ENCODE results near the gene LACC1. TPM values are rescaled to one million over a fixed set of nuclear protein-coding genes. Genes with fewer than 3 reads are reported as not detected.

The LACC1 gene
- total RNA-seq (2014; rRNA removed; shearing (Covaris generic)) = 3.4 and 8.5 TPM in 2 replicates

DNA sequence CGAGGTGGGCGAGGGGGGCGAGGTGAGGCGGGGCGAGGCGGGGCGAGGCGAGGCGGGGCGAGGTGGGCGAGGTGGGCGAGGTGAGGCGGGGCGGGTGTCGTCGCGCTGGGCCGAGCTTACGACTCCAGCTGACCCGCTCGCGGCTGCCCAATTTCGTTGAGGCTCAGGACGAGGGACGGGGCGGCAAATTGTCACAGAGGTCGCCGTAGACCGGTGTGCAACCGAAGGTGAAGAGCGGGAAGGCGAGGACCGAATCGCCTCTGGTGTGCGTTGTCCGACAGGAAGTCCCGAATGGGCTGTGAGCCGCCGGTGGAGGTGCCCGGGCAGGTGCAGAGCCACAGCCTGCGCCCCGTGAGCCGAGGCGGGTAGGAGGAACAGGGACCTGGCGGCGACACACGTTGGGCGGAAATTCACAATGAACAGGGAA lies at the start of gene LACC1:
Gene LACC1 (plus strand): TSS at position 150 of the 427 bp plus-strand sequence. CDS start 1,082 bp downstream, outside the sequence.
- peaks cover 4% of the 10 kb centered on the region for H3K36me3 ChIP-seq

GRCh38 chr13:43830497-43830881 lies 49.2 kb upstream of the LACC1 start:
- no peak overlapping the region for H3K27ac ChIP-seq
- H3K9me3 ChIP-seq (replicated peaks) = no peaks in the 10 kb centered on the region
- H3K27me3 ChIP-seq (replicated peaks) = no peaks in the 10 kb centered on the region
- no peaks in the 10 kb centered on the region for H3K4me1 ChIP-seq (replicated peaks)
- no peak for DNase-seq (ENCODE audit: low read depth in 1 of 2, low spot score in 2 of 2)
- H3K4me3 ChIP-seq = no peak overlapping the region
- no peaks in the 10 kb centered on the region for H3K36me3 ChIP-seq

More for the DNA sequence above, at the start of gene LACC1:
- H3K27me3 ChIP-seq (replicated peaks) = no peaks in the 10 kb centered on the region
- peak within 1 kb of the TSS; percentile 96 for H3K27ac ChIP-seq
- no peaks in the 10 kb centered on the region for H3K9me3 ChIP-seq (replicated peaks)
- DNase-seq (ENCODE audit: low read depth in 1 of 2, low spot score in 2 of 2) = peak in 1 of 2 experiments; percentile 10
- peak within 1 kb of the TSS; percentile 78 for H3K4me3 ChIP-seq
- peaks cover 10% of the 10 kb centered on the region for H3K4me1 ChIP-seq (replicated peaks)

GRCh38 chr13:43831088-43831487 lies 48.6 kb upstream of the LACC1 start:
- H3K27ac ChIP-seq = no peak overlapping the region
- DNase-seq (ENCODE audit: low read depth in 1 of 2, low spot score in 2 of 2) = no peak
- no peaks in the 10 kb centered on the region for H3K36me3 ChIP-seq
- no peaks in the 10 kb centered on the region for H3K4me1 ChIP-seq (replicated peaks)
- H3K9me3 ChIP-seq (replicated peaks) = no peaks in the 10 kb centered on the region
- no peak overlapping the region for H3K4me3 ChIP-seq
- no peaks in the 10 kb centered on the region for H3K27me3 ChIP-seq (replicated peaks)

- no peak overlapping the region for H3K4me3 ChIP-seq
- DNase-seq (ENCODE audit: low read depth in 1 of 2, low spot score in 2 of 2) = no peak
- H3K4me1 ChIP-seq (replicated peaks) = no peaks in the 10 kb centered on the region
- H3K9me3 ChIP-seq (replicated peaks) = no peaks in the 10 kb centered on the region
- no peaks in the 10 kb centered on the region for H3K27me3 ChIP-seq (replicated peaks)
- no peaks in the 10 kb centered on the region for H3K36me3 ChIP-seq
- H3K27ac ChIP-seq = no peak overlapping the region
These were observed 44.0 kb upstream of the LACC1 start for GRCh38 chr13:43835701-43836100.

GRCh38 chr13:43838909-43839308 lies 40.8 kb upstream of the LACC1 start:
- H3K27ac ChIP-seq = no peak overlapping the region
- DNase-seq (ENCODE audit: low read depth in 1 of 2, low spot score in 2 of 2) = no peak
- no peaks in the 10 kb centered on the region for H3K9me3 ChIP-seq (replicated peaks)
- no peaks in the 10 kb centered on the region for H3K36me3 ChIP-seq
- no peaks in the 10 kb centered on the region for H3K4me1 ChIP-seq (replicated peaks)
- H3K27me3 ChIP-seq (replicated peaks) = no peaks in the 10 kb centered on the region
- no peak overlapping the region for H3K4me3 ChIP-seq

DNA sequence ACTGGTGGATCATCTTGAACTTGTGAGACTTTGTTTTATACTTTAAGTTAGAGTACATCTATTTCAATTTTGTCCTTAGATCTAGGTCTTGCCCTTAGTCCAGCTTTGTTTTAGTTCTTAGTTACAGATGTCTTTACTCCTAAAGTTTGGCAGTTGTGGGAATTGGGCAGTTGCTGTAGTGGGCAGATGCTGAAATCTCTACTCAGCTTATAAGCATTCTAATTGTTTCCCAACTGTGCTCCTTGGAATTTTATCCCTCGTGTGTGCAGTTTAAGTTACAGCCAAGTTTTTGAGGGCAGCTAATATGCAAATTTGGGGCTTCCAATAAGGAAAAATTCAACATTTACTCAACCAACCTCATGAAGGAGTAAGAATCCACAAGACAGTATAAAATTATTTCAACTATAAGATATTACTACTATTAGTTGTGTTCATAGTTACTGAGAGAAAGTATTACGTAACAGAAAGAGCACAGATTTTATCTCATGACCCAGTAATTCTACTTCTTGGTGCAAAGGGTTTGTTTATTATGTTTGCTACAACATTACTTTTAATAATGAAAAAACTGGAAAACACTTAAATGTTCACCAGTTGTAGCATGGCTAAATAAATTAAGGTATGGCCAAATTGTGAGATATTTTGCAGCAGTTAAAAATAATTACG lies 33.1 kb upstream of the LACC1 start:
- Histone ChIP-seq H3K4me1 (replicated peaks) (no peaks in the 10 kb centered on the region), H3K36me3 (no peaks in the 10 kb centered on the region), H3K9me3 (replicated peaks) (no peaks in the 10 kb centered on the region; the same call in 1 of the 2 replicates), H3K27me3 (replicated peaks) (no peaks in the 10 kb centered on the region), H3K4me3 (no peak overlapping the region), H3K27ac (no peak overlapping the region)
- DNase-seq (ENCODE audit: low read depth in 1 of 2, low spot score in 2 of 2) = no peak

DNA sequence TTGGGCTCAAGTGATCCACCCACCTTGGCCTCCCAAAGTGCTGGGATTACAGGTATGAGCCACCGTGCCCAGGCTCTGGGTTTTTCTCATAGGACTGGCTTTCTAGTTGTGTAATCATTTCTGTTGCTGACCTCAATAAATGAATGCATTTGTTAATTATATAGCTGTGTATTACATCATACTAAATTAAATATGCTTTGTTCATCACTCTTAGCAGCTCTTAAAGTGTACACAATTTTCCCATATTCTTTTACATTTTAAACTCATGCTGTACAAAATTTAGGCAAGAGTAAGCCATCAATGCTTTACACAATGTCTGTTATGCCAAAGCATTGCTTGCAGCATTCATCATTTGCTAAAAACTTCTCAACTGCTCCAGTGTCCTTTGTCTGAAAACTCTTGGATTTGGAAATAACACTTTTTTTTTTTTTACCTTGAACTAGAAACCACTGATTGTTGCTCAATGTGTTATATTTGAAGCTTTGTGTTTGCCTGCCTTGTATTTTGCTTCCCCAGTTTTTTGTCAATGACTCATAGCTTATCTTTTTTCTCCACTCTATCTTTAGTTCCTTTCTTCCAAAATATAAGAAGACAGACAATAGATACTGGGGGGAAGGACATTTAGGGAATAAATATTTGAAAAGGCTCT lies 31.6 kb upstream of the LACC1 start:
- Histone ChIP-seq H3K4me1 (replicated peaks) (no peaks in the 10 kb centered on the region), H3K9me3 (replicated peaks) (no peaks in the 10 kb centered on the region; the same call in none of the 2 replicates), H3K4me3 (no peak overlapping the region), H3K36me3 (no peaks in the 10 kb centered on the region), H3K27ac (no peak overlapping the region), H3K27me3 (replicated peaks) (no peaks in the 10 kb centered on the region)
- peak in 1 of 2 experiments; percentile 5 for DNase-seq (ENCODE audit: low read depth in 1 of 2, low spot score in 2 of 2)

- Histone ChIP-seq H3K36me3 (no peaks in the 10 kb centered on the region), H3K4me1 (replicated peaks) (no peaks in the 10 kb centered on the region), H3K9me3 (replicated peaks) (peaks cover 2% of the 10 kb centered on the region), H3K4me3 (no peak overlapping the region), H3K27me3 (replicated peaks) (no peaks in the 10 kb centered on the region), H3K27ac (no peak overlapping the region)
- DNase-seq (ENCODE audit: low read depth in 1 of 2, low spot score in 2 of 2) = no peak
These were observed 28.8 kb upstream of the LACC1 start for GRCh38 chr13:43850873-43851272.

DNA sequence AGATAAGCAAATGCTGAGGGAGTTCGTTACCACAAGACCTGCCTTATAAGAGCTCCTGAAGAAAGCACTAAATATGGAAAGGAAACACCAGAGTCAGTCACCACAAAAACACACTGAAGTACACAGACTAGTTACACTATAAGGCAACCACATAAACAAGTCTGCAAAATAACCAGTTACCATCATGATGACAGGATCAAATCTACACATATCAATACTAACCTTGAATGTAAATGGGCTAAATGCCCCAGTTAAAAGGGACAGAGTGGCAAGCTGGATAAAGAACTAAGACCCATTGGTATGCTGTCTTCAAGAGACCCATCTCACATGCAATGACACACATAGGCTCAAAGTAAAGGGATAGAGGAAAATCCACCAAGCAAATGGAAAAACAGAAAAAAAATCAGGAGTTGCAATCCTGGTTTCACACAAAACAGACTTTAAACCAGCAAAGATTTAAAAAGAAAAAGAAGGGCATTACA lies 26.7 kb upstream of the LACC1 start:
- H3K9me3 ChIP-seq (replicated peaks) = peaks cover 2% of the 10 kb centered on the region
- H3K27me3 ChIP-seq (replicated peaks) = no peaks in the 10 kb centered on the region
- H3K36me3 ChIP-seq = no peaks in the 10 kb centered on the region
- H3K4me1 ChIP-seq (replicated peaks) = no peaks in the 10 kb centered on the region
- no peak for DNase-seq (ENCODE audit: low read depth in 1 of 2, low spot score in 2 of 2)
- no peak overlapping the region for H3K4me3 ChIP-seq
- no peak overlapping the region for H3K27ac ChIP-seq

DNA sequence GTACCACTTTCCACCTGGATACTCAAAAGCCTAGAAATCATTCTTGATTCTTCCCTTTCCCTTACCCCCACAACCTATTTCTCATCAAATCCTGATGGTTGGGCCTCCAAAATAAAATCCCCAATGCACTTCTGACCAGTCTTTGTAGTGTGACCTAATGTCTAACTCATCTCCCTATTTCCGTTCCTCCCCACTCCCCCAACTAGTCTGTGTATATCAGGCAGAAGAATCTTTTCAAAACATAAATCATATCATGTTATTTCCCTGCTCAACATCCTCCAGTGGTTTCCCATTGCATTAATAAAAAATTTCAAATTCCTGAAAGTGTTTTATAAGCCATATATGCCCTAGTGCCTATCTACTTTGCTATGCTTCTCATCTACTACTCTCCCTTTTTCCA lies 17.8 kb upstream of the LACC1 start:
- H3K4me3 ChIP-seq = no peak overlapping the region
- H3K27me3 ChIP-seq (replicated peaks) = no peaks in the 10 kb centered on the region
- no peaks in the 10 kb centered on the region for H3K9me3 ChIP-seq (replicated peaks)
- H3K4me1 ChIP-seq (replicated peaks) = peaks cover 5% of the 10 kb centered on the region; the same call in 1 of the 2 replicates
- H3K27ac ChIP-seq = no peak overlapping the region
- H3K36me3 ChIP-seq = no peaks in the 10 kb centered on the region
- no peak for DNase-seq (ENCODE audit: low read depth in 1 of 2, low spot score in 2 of 2)

GRCh38 chr13:43864921-43865320 lies 14.8 kb upstream of the LACC1 start:
- Histone ChIP-seq H3K9me3 (replicated peaks) (no peaks in the 10 kb centered on the region), H3K4me3 (no peak overlapping the region), H3K36me3 (no peaks in the 10 kb centered on the region), H3K27me3 (replicated peaks) (no peaks in the 10 kb centered on the region), H3K4me1 (replicated peaks) (peaks cover 5% of the 10 kb centered on the region; the same call in 1 of the 2 replicates), H3K27ac (no peak overlapping the region)
- DNase-seq (ENCODE audit: low read depth in 1 of 2, low spot score in 2 of 2) = no peak

DNA sequence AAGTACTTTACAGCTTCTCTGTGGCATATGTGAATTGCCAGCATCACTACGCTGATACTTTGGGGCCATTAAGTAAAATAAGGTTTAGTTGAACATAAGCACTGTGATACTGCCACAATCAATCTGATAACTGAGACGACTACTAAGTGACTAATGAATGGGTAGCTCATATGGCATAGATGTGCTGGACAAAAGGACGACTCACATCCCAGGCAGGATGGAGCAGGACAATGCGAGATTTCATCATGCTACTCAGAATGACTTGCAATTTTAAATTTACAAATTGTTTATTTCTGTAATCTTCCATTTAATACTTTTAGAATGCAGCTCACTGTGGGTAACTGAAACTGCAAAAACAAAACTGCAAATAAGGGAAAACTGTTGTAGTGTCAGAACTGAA lies 13.8 kb upstream of the LACC1 start:
- H3K27ac ChIP-seq = peak overlapping the region; percentile 38; the same call in 1 of the 2 replicates
- peak in 1 of 2 experiments; percentile 4 for DNase-seq (ENCODE audit: low read depth in 1 of 2, low spot score in 2 of 2)

GRCh38 chr13:43872181-43872580 lies 7.5 kb upstream of the LACC1 start:
- no peak for DNase-seq (ENCODE audit: low read depth in 1 of 2, low spot score in 2 of 2)
- Histone ChIP-seq H3K36me3 (no peaks in the 10 kb centered on the region; the same call in 1 of the 2 replicates), H3K27ac (no peak overlapping the region), H3K27me3 (replicated peaks) (no peaks in the 10 kb centered on the region), H3K4me1 (replicated peaks) (no peaks in the 10 kb centered on the region), H3K9me3 (replicated peaks) (no peaks in the 10 kb centered on the region), H3K4me3 (no peak overlapping the region)

More for the DNA sequence above, 13.8 kb upstream of the LACC1 start:
- Histone ChIP-seq H3K9me3 (replicated peaks) (no peaks in the 10 kb centered on the region), H3K27me3 (replicated peaks) (no peaks in the 10 kb centered on the region), H3K4me1 (replicated peaks) (peaks cover 5% of the 10 kb centered on the region; the same call in 1 of the 2 replicates), H3K4me3 (no peak overlapping the region), H3K36me3 (no peaks in the 10 kb centered on the region)

DNA sequence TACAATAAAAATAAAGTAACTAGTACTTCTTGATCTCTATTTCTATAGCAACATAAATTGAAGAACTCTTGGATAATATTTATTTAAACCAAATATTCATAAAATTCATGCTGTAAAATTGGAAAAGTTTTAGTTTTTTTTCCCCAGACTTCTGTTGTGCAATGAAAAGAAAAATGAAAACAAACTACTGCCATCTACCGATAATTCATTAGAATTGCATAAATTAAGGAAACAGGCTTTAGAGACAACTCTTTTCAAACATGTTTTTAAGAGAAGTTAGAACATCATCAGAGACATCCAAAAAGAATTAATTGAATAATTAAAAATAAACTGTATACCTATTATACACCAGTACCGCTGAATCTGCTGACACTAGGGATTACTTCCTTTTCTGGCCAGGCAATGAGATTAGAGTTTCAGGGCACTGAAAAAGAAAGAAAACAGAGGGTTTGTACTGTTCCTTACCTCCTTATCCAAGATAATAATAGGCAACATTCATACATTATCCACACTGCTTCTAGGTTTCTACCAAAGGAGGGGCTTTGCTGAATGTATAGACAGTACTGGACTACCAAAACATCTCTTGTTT lies 5.1 kb upstream of the LACC1 start:
- H3K27ac ChIP-seq = no peak overlapping the region
- H3K36me3 ChIP-seq = peaks cover 4% of the 10 kb centered on the region
- no peak overlapping the region for H3K4me3 ChIP-seq
- H3K4me1 ChIP-seq (replicated peaks) = peaks cover 6% of the 10 kb centered on the region
- peak in 1 of 2 experiments; percentile 4 for DNase-seq (ENCODE audit: low read depth in 1 of 2, low spot score in 2 of 2)
- H3K27me3 ChIP-seq (replicated peaks) = no peaks in the 10 kb centered on the region
- H3K9me3 ChIP-seq (replicated peaks) = no peaks in the 10 kb centered on the region
